NCI-H2227 (cell line): Measurements from ENCODE around the gene ZNF418.

Experiments
- DNase-seq: peaks from one replicate; lab custom pipeline; 2025; ENCODE audit not compliant: unreplicated experiment; lab: John Stamatoyannopoulos, UW

The ZNF418 gene

DNA sequence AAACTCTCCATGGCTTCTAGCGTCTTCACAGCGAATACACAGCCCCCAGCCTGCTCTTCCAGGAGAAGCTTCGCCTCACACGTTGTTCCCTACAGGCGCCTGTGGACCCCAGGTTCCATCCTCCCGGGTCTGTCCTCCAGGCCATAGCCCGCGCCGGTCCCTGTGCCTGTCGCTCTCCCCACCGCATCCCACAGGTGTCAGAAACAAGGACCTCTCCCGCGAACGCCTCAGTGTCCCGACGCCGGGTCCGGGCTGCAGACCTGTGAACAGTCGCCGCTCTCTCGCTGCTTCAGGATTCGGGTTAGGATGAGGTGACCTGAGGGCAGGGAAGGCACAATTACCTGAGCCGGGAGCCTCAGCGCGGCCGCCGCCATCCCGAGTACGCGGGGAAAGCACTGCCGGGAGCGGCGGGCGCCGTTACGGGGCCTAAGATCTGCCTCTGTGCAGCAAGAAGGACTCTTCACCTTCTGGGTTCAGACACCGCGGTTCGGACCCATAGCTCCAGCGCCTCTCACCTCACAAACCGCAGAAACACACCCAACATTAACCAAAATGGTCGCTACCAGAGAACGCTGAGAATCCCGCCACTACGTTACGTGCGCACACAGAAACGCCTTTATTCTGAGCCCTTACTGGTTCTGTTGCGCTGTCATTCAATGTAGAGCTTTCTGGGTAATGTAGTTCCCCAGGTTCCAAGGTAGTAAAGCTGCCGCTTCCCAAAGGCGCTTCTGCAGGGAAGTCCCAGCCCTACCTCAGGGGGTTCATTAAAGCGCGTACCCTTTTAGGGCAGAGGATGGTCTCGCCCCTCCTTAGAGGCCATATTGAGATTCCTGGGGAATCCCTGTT is at the start of gene ZNF418:
Gene ZNF418, minus strand, starts transcription at position 583 of the 846 bp plus-strand sequence. CDS start 1,580 bp downstream, outside the sequence.
- DNase-seq, result no peak

DNA sequence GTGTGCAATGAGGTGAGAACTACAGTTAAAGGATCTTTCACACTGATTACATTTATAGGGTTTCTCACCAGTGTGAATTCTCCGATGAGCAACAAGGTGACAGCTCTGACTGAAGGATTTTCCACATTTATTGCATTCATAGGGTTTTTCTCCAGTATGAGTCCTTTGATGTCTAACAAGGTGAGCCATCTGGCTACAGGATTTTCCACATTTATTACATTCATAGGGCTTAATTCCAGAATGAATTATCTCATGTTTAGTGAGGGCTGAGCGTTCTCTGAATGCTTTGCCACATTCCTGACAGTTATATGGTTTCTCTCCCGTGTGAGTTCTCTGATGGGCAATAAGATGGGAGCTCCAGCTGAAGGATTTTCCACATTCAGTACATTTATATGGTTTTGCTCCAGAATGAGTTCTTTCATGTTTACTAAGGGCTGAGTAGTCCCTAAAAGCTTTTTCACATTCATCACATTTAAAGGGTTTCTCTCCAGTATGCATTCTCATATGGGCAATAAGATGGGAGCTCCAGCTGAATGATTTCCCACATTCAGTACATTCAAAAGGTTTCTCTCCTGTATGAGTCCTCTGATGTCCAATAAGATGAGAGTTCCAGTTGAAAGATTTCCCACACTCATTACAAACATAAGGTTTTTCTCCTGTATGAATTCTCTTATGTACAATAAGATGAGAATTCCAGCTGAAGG is 43.5 kb upstream of the ZNF418 start:
- DNase-seq, result no peak

DNA sequence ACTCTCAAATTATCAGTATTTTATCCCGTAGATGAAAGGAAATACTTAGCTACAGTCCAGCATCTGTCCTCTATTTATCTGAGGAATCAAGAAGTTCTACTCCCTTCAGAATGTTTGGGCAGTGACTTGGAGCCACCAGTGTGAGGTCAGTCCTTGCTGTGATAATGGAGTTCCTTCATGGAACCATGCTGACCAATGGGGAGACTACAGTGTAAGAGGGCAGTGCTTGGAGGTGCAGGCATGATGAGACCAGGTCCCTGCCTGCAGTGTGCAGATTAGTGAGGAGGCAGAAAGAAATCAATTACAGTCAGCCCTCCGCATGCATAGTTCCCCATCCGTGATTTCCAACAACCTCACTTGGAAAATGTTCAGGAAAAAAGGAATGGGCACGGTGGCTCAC is 39.2 kb upstream of the ZNF418 start, which contains the start of gene C19orf18:
Gene C19orf18, minus strand, starts transcription at position 101 of the 400 bp plus-strand sequence. CDS start 102 bp downstream, outside the sequence.
- DNase-seq, result no peak

DNA sequence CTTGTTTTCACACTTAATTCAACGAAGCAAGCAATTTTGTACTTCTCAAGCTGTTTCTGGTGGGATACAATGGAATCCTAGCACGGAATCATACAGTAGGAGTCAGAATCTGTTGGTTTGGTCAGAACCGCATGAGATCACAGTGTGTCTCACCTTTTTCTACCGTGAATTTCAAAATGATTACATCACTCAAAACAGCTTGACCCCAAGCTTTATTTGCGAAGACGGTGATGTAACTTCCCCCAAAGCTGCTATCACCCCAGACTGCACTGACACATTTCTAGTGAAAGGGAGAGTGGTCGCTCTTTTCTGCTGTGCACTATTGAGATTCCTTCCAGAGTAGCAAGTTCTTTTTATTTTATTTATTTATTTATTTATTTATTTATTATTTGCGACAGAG is 29.6 kb upstream of the ZNF418 start:
- DNase-seq, result no peak

DNA sequence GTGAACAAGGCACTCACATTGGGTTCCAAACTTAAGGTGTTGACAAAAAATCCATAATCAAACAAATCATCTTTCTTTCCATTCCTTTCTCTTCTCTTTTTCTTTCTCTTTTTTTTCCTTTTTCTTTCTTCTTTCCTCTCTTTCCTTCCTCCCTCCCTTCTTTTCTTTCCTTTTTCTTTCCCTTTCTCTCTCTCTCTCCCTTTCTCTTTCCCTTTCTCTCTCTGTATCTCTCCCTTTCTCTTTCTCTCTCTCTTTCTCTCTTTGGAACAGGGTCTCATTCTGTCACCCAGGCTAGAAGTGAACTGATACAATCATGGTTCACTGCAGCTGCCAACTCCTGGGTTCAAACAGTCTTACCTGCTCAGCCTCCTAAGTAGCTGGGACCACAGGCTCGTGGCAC is 26.6 kb upstream of the ZNF418 start:
- no peak for DNase-seq

DNA sequence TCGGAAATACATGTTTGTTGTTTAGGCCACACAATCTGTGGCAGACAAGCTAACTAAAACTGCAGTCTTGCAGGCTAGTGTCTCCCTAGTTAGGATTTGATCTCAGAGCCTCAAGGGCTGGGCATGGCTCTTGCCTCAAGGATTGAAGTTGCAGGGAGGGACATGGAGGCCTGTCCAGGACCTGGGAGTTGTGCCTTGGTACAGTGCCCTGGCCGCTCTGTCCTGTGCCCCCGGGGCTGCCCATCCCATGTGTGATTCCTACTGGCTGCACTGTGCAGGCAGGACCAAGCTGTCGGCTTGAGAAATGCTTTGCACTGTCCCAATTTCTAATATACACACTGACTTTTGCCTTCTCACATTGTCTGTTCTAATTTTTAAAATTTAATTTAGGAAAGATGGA is 19.8 kb upstream of the ZNF418 start:
- DNase-seq, result no peak

DNA sequence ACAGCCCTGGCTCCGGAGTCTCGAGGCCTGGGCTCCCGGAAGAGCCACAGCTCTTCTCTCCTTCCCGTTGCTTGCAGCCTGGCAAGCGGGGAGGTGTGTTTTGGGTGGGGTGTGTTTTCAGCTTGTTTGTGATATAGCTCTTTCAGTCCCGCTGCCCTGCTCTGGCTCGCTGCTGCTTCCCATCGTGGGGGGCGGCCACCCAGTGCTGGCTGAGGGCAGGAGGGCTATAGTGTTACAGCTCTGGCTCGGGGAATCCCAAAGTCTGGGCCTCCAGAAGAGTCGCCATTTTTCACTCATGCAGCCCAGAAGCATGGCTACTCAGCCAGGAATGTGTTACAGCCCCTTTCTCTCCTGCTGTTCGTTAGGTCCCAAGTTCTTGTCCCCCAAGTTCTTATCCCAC is 14.5 kb upstream of the ZNF418 start:
- no peak for DNase-seq

DNA sequence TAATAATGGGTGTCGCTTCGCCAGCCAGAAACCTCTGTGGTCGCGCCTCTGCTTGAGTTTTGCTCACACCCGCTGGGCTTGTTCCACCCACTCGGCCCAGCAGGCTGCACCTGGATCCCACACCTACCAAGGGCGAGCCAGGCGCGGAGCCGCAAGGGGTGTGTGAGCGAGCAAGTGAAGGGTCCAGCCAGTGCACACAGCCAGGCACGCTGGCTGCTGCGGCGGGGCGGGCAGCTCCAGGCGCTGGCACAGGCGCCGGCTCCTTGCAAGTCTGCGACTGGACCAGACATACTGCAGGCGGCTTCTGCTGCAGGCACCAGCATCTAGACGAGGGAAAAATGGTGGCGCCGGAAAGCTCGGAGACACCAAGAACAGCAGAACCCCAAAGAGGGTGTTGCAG is 14.1 kb upstream of the ZNF418 start:
- no peak for DNase-seq

DNA sequence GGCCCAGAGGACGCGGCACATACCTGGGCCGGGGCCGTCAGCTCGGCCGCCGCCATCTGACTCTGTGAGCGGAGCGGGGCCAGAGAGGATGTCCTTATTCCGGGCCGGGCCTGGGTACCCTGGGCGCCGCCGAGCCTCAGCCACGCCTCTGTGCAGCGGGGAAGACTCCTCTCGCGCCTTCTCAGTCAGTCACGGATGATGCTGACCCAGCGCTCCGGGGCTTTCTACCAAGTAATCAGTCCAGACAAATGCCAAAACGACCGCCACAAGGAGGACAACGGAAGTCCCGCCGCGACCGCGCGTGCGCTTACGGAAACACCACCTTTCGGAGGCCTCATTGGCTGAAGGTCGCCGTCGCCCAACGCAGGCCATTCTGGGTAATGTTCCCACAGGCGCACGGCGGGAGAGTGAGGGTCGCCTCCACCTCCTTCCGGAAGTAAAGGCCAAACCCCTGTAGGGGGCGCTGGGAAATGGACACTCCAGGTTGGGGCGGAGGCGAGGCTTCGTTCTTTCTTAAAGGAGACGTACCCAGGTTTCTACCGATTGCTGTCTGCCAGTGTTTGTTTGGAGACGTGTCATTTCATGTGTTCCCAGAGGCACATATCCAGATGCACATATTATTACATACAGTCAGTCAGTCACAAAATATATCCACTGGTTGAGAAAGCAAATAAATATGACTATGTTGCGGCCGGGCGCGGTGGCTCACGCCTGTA is 12.4 kb upstream of the ZNF418 start, which contains the start of gene ZNF256:
Gene ZNF256, minus strand, starts transcription at position 288 of the 716 bp plus-strand sequence. Its CDS starts 232 bp downstream, at position 56.
- peak; percentile 100 for DNase-seq

DNA sequence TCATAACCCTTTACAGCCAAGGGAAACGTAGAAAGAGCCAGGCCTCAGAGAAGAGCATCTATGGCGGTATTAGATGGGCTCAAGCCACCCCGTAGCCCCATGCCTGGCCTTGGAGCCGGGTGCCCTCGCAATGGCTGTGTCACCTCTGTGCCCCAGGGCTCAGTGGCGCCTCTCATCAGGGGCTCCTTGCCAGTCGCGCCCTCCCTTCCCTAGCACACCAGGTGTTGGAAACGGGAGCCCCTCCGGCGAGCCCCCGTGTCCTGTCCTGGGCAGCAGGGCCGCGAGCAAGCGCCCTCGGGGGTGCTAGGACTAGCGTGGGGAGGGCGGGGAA is 11.9 kb upstream of the ZNF418 start:
- no peak for DNase-seq

DNA sequence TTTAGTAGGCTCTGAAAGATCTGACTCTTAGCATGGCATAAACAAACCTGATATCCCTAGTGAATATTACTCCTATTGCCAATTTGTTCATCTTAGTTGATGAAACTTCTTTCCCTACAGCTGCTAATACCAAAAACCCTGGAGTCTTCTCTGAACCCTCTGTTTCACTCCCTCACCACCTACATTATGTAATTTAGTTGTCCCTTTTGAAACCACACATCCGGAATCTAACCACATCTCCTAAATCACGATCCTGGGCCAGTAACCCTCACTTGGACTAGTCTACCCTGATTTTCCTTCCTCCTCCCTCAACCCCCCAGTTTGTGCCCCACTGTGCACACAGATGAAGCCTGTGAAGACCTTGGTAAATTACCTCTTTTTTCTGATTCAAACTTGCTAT is 11.1 kb upstream of the ZNF418 start:
- DNase-seq, result no peak

DNA sequence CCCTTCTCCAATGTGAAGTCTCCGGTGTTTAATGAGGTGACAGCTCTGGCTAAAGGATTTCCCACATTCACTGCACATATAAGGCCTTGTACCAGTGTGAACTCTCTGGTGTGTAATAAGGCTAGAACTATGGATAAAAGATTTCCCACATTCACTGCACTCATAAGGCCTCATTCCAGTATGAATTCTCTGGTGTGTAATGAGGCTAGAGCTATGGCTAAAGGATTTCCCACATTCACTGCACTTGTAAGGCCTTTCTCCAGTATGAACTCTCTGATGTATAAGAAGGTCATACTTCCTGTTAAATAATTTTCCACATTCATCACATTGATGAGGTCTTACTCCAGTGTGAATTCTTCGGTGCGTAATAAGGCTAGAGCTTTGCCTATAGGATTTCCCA is 6.4 kb upstream of the ZNF418 start:
- DNase-seq, result no peak

DNA sequence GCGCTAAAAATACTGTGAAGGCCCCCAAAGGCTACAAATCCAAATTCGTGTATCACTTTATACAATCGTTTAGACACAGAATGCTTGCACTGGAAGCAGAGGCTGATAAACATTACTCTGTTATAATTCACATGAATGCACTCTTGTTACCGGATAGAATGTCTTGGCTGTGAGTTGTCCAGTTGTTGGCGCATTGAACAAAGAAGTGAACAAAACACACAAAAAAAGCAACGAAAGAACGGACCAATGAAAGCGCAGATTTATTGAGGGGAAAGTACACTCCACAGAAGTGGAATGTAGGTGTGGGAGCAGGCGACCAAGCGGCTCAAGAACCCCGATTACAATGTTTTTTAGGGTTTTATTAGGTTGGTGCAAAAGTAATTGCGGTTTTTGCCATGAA is 529 bp upstream of the ZNF418 start:
- no peak for DNase-seq

DNA sequence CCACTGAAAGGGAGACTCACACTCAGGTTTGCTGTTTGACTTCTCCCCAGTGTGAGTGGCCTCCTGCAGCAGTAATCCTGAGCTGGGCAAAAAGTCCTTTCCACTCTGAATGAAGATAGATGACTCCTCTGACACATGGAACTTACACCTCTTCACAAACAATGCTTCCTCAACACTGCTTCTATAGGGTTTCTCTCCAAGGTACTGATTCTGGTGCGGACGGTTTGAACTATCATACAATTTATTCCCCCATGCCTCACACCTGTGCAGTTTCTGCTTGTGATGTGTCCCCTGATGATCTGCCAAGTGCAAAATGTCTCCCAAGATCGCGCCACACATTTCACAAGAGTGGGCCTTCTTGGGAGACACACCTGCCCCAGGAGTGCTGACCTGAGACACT is 7.6 kb downstream of the ZNF418 start:
- DNase-seq, result no peak

DNA sequence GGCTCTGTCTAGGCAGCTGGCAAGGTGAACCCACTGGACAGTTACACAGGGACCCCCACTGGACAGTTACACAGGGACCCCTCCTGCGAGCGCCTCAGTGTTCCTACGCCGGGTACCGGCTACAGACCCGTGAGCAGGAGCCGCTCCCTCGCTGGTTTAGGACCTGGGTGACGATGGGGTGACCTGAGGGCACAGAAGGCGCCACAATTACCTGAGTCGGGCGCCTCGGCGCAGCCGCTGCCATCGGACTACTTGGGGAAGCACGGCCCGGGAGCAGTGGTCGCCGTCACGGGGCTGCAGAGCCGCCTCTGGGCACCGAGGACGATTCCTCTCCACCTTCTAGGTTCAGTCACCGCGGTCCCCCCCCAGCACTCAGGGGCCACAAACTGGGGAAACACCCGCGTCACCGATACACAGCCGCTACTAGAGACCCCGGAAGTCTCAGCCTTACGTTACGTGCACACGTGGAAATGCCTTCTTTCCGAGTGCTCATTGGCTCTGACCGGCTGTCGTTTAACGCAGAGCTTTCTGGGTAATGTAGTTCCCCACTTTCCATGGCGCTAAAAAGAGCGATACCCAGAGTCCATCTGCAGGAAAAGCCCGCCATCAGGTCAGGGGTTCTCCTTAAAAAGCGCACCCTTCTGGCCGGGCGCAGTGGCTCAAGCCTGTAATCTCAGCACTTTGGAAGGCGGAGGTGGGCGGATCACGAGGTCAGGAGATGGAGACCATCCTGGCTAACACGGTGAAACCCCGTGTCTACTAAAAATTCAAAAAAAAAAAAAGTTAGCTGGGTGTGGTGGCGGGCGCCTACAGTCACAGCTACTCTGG is 18.8 kb downstream of the ZNF418 start, which contains the start of gene ZNF417:
Gene ZNF417, minus strand, starts transcription at position 425 of the 828 bp plus-strand sequence. Its CDS starts 181 bp downstream, at position 244.
- DNase-seq, result peak; percentile 99

DNA sequence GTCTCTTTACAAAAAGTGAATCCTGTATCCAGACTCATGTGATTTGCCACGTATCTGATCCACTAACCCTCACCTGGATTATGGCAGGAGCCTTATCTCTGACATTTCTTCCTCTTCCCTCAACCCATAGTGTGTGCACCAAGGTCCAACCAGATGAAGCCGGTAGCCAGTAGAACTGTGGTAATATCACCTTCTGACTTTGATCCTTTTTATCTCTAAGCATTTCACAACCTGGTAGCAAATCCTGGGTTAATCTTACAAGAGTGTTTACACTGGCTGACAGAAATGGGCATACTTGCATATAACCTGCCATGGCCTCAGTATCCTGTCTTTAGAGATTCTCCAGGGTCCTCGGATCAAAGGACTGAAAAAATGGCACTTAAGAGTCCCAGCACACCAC is 20.7 kb downstream of the ZNF418 start:
- no peak for DNase-seq

DNA sequence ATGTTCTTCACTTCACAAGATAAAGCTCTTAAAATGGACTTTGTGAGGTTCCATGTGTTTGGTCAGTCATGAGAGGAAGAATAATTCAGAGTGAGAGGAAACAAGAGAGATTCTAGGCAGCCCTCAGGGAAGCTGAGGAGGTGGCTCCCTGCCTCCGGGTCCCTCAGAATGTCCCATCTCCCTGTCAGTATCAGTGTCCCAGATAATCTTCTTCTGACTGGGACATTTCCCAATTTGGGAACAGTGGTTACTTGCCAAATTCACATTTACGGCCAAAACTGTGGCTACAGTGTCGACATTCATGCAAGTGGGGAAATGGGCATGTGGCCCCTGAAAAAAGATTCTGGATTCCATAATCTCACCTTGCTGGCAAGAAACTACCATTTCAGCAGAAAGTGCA is 27.8 kb downstream of the ZNF418 start:
- no peak for DNase-seq

DNA sequence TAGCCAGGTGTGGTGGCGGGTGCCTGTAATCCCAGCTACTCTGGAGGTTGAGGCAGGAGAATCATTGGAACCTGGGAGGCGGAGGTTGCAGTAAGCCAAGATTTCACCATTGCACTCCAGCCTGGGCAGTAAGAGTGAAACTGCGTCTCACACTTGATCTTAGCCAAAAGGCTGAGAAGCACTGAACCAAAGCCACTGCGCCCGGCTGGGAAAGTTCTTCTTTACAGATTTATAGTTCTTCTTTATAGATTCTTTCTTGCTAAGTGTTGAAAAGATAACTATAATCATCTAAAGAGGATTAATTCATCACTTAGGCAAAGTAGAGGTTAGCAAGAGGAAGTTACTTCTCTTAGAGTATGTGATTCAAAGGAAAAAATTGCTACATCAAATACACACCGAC is 29.9 kb downstream of the ZNF418 start:
- no peak for DNase-seq

DNA sequence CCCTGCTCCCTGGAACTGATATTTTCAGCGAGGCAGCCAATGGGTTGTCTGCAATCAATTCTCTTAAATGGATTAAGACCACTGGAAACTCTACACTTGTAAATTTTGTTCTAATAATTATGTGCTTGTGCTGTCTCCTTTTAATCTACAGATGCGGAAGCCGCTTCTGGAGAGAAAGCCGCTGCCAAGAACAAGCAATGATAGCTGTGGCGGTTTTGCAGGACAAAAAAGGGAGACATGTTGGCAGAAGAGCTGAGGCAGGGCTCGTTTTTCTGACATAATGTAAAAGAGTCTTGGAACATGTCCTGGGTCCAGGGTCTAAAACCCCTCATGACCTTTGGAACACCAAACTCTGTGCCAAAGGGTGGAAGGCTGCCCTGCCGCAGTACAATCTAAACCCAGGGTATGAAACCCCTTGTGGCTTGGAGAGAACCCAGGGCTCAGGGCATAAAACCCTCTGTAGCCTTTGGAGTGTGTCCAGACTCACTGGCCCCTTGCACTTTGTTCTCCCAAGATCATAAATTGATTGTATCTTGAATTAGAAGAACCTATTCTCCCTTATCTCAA is 31.5 kb downstream of the ZNF418 start:
- DNase-seq, result no peak

DNA sequence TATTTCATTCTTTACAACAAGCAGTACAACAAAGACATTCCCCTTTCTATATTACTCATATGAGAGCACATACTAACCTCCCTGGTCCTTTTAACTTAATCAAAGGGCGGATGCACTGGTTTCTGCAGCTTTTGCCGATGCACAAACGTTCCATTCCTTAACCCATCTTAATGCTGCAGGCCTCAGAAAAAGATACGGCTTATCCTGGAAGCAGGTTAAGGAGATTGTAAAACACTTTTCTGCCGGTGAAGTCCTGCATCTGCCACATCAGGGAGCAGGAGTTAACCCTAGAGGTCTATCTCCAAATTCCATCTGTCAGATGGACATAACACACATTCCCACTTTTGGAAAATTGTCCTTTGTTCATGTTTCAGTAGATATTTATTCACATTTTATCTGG is 34.9 kb downstream of the ZNF418 start:
- DNase-seq, result no peak
